Immature natural killer cell (primary cell): Measurements from ENCODE around the gene RAB21. TPM values are rescaled to one million over a fixed set of nuclear protein-coding genes. Genes with fewer than 3 reads are reported as not detected.

Experiments used
- DNase-seq, 3 donors: peaks; one replicate each; pipeline ENCODE4 v3.0.0; 2022; ENCODE audit warnings: mixed read lengths in 1 of 3
- H3K27ac Mint-ChIP-seq, 6 donors: one replicate each; pipeline ENCODE4 v1.8.0; 2020; ENCODE audit warnings: mixed read lengths in 6 of 6, mild to moderate bottlenecking in 5 of 6, inconsistent platforms in 4 of 6, moderate library complexity in 3 of 6
- H3K27me3 Mint-ChIP-seq, 3 donors: one replicate each; pipeline ENCODE4 v1.8.0; 2020 to 2021; ENCODE audit warnings: low read depth in 3 of 3, mild to moderate bottlenecking in 3 of 3, mixed read lengths in 3 of 3, moderate library complexity in 3 of 3, inconsistent platforms in 1 of 3
- H3K36me3 Mint-ChIP-seq, 3 donors: one replicate each; pipeline ENCODE4 v1.8.0; 2020; ENCODE audit warnings: mixed read lengths in 3 of 3, inconsistent platforms in 2 of 3, mild to moderate bottlenecking in 2 of 3
- H3K4me1 Mint-ChIP-seq, 2 donors: one replicate each; pipeline ENCODE4 v1.8.0; 2020; ENCODE audit warnings: inconsistent platforms in 2 of 2, mild to moderate bottlenecking in 2 of 2, mixed read lengths in 2 of 2, moderate library complexity in 1 of 2
- H3K4me3 Mint-ChIP-seq, 5 donors: one replicate each; pipeline ENCODE4 v1.8.0; 2020; ENCODE audit warnings: mild to moderate bottlenecking in 5 of 5, mixed read lengths in 5 of 5, inconsistent platforms in 3 of 5, moderate library complexity in 3 of 5
- H3K9me3 Mint-ChIP-seq, 6 donors: one replicate each; pipeline ENCODE4 v1.8.0; 2020; ENCODE audit warnings: mild to moderate bottlenecking in 6 of 6, mixed read lengths in 6 of 6, inconsistent platforms in 4 of 6, moderate library complexity in 3 of 6
- polyA plus RNA-seq, 3 donors: library from polyadenylated mRNA; unstranded; fragments of 300-500 nt; fragmentation: Illumina TruSeq; gene quantifications; one replicate each; pipeline ENCODE4 v1.2.3, GENCODE V29; 2021

Gene RAB21, protein sequence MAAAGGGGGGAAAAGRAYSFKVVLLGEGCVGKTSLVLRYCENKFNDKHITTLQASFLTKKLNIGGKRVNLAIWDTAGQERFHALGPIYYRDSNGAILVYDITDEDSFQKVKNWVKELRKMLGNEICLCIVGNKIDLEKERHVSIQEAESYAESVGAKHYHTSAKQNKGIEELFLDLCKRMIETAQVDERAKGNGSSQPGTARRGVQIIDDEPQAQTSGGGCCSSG
- polyA plus RNA-seq: 10 to 100 TPM; 23.7 to 28.9 (median 27.8) TPM

DNA sequence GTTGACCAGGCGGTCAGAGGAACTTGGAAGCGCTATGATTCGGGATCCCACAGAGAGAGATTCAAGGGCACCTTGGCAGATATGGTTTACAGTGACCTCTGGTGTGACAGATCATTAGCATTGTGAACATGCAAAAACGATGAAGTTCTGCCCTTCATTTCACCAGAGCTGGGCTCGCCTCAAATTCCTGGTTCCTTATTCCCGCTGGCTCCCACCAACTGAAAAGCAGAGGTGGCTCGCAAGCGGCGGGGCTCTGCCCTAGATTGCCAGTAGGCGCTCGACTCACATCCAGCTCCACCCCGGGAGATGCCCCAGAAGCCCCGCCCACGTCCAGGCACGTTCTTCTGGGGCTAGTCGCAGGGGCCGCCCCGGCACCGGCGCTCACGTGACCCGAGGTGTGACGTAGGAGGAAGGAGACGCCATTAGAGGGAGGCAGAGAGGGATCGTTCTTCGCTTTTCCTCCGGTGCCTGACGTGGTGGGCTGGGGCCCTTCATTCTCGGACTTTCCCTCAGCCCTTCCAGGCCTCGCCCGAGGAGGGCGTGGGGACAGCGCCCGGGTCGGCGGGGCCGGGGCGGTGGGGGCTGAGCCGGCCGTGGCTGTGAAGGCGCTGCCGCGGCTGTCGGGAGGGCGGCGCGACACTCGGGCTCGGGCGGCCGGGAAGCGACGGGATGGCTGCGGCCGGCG, at the start of gene RAB21:
RAB21 (plus strand) TSS at position 403 of the 685 bp plus-strand sequence; CDS start at position 670, 267 bp downstream.
- DNase-seq: peak; percentile 96 to 97 (median 97)
- Mint-ChIP-seq H3K4me3 (peak within 1 kb of the TSS; percentile 89 to 95 (median 92)), H3K9me3 (peaks cover 0 to 7% (median 3%) of the 10 kb centered on the region in 6 donors), H3K27ac (peak within 1 kb of the TSS; percentile 94 to 98 (median 96)), H3K36me3 (peaks cover 13 to 17% (median 14%) of the 10 kb centered on the region in 3 donors), H3K4me1 (peaks cover 44 to 51% of the 10 kb centered on the region in 2 donors), H3K27me3 (peaks cover 8 to 9% (median 9%) of the 10 kb centered on the region in 3 donors)

DNA sequence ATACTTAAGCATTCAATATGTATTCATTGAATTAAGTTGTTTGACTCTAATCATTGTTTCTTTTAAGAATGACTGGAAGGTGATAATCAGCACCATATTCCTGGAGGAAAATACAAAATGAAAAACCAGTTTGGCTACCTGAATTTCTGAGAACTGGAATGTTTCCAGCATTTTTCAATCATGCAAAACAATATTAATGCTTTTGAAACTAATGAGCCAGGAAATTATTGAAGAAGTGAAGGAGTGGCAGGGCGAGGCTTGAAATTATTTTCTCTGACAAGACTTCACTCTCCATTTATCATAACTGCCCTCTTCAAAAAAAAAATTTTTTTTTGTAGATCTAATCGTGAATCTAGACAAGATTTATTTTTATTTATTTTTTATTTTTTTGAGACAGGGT, 49.7 kb upstream of the RAB21 start:
- no peaks in the 10 kb centered on the region for H3K4me1 Mint-ChIP-seq
- no peaks in the 10 kb centered on the region for H3K27me3 Mint-ChIP-seq
- no peaks in the 10 kb centered on the region for H3K9me3 Mint-ChIP-seq
- H3K36me3 Mint-ChIP-seq: peaks cover 9 to 24% (median 24%) of the 10 kb centered on the region in 3 donors
- H3K4me3 Mint-ChIP-seq: no peak overlapping the region
- no peak for DNase-seq
- H3K27ac Mint-ChIP-seq: no peak overlapping the region

DNA sequence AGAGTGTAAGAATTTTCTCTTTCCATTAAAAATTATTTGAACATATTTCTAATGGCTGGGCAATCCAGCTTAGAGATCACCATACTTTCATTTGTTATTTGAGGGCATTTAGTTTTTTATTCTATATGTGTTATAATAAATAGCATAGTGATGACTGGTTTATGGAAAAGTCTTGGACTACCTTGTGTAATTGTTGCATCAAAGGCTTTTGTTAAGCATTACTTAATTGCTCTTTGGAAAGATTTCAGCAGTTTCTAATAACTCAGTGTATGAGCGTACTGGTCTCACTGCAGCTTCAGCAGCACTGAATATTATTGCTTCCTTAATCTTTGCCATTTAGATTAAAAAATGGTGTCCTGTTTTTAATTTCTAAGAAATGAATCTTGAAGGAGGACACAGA, 46.0 kb upstream of the RAB21 start:
- Mint-ChIP-seq H3K27ac (no peak overlapping the region), H3K27me3 (peaks cover 0 to 3% (median 0%) of the 10 kb centered on the region in 3 donors), H3K9me3 (peaks cover 12 to 21% (median 18%) of the 10 kb centered on the region in 6 donors), H3K4me3 (no peak overlapping the region), H3K36me3 (peaks cover 9 to 22% (median 18%) of the 10 kb centered on the region in 3 donors), H3K4me1 (no peaks in the 10 kb centered on the region)
- no peak for DNase-seq

DNA sequence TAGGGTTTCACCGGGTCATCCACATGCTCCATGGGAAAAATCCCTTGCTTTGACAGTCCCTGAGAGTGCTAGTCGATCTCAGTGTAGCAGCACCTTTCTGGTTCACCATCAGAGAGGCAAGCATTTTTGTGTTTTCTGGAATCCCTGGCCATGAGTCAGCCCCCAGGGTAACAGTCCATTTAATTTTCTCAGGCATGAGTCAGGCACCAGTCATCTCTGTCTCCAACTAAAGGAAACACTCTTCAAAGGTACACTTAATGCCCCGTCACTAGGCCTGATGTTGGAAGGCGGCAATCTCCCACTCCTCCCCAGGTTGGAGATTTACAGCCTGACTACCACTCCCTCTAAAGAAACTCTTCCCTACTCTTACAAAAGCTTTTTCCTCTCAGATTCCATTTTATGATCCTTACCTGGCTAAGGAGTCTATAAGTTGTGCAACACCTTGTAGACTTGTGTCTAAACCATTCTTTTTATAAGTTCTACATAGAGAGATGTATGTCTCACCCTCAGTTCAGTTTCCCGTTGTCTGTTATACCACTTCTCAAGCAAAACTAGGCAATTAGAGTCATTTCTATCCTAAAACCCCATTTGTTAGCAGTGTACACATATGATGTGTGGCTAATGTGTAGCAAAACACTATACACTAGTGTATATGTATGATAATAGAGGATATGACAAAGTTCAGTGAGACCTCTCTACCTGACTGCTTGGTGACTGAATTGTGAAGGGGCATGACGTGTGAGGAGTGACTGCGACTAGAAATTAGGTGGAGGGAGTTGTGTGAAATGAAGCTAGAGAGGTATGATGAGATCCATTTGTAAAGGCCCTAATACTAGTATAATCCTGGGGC, 44.2 kb upstream of the RAB21 start:
- H3K9me3 Mint-ChIP-seq: peaks cover 17 to 38% (median 29%) of the 10 kb centered on the region in 6 donors
- peaks cover 0 to 5% (median 0%) of the 10 kb centered on the region in 3 donors for H3K27me3 Mint-ChIP-seq
- no peak overlapping the region for H3K4me3 Mint-ChIP-seq
- DNase-seq: no peak
- peaks cover 9 to 22% (median 16%) of the 10 kb centered on the region in 3 donors for H3K36me3 Mint-ChIP-seq
- no peaks in the 10 kb centered on the region for H3K4me1 Mint-ChIP-seq
- no peak overlapping the region for H3K27ac Mint-ChIP-seq

DNA sequence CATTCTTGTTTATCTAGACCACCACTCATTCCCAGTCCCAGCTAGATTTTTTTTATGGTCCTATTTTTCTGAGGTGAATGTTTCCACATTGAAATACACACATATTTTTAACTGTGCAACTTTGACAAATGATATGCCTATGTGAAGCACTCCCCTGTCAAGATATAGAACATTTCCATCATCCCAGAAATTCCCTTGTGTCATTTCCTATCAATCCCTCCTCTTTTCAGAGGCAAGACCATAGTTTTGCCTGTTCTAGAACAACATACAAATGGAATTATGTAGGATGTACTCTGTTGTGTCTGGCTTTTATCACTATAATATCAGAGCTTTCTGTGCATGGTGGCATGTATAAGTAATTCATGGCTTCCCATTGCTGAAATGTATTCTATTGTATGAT, 36.1 kb upstream of the RAB21 start:
- Mint-ChIP-seq H3K36me3 (peaks cover 0 to 4% (median 3%) of the 10 kb centered on the region in 3 donors), H3K27me3 (peaks cover 0 to 7% (median 6%) of the 10 kb centered on the region in 3 donors), H3K4me3 (no peak overlapping the region), H3K9me3 (peaks cover 5 to 26% (median 15%) of the 10 kb centered on the region in 6 donors), H3K4me1 (no peaks in the 10 kb centered on the region), H3K27ac (no peak overlapping the region)
- no peak for DNase-seq

DNA sequence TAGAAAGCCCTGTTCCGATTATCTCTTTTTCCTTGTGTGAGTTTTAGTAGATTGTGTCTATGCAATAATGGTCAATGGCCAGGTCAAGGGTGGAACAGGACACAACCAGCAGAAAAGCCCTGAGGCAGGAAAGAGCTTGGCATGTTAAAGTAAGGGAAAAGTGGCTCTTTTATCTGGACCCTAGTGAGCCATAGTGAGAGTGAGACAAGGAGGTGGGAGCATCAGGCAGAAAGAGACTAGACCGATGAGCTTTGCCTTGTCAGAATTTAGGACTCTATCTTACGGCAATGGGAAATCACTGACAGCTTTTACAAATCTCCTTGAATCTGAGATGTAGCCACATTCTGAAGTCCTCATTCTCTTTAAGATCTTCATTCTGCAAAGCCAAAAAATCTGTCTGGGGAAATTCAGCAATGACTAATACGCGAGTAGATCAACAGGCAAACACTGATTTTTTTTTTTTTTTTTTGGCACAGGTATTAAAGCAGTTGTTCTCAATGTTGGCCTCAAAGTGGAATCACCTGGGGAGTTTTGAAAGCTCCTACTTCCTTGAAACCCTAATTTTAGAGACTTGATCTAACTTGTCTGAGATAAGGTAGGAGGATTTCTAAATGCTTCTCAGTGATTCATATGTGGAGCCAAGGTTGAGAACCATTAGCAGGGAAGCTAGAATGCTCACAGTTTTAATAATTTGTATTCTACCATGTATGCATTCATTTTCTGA, 34.9 kb upstream of the RAB21 start:
- peaks cover 0 to 14% (median 8%) of the 10 kb centered on the region in 6 donors for H3K9me3 Mint-ChIP-seq
- no peak overlapping the region for H3K27ac Mint-ChIP-seq
- peaks cover 0 to 7% (median 6%) of the 10 kb centered on the region in 3 donors for H3K27me3 Mint-ChIP-seq
- H3K4me3 Mint-ChIP-seq: no peak overlapping the region
- H3K36me3 Mint-ChIP-seq: peaks cover 0 to 4% (median 3%) of the 10 kb centered on the region in 3 donors
- no peaks in the 10 kb centered on the region for H3K4me1 Mint-ChIP-seq
- DNase-seq: no peak

DNA sequence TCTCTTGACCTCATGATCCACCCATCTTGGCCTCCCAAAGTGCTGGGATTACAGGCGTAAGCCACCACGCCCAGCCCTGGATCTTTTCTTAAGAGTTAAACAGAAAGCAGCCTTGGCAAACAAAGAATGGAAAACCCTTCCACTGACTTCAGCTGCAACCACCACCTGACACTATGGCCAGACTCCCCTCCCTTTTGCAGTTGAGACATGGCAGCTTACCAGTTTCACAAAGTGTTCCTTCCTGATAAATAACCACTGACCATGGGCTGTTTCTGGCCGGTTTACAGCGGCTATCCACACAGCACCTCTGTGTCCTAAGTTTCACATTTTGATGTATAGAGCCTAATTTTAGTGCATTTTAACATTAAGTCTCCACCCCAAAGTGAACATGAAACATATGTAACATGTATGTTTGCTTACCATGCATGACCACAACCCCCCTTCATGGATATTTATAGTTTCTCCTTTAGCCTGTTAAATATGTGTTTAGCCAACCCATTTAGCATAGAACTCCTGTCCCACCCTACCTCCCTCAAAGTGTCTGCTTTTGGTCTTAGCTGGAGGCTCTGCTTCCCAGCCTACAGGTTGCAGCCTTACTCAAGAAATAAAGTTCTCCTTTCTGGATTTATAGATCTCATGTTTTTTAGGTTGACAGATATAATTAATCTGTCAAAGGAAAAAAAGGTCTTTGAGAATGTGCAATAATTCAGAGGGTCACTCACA, 32.7 kb upstream of the RAB21 start:
- Mint-ChIP-seq H3K36me3 (no peaks in the 10 kb centered on the region), H3K27me3 (peaks cover 0 to 10% (median 2%) of the 10 kb centered on the region in 3 donors), H3K4me1 (no peaks in the 10 kb centered on the region), H3K9me3 (no peaks in the 10 kb centered on the region), H3K4me3 (no peak overlapping the region), H3K27ac (no peak overlapping the region)
- DNase-seq: no peak

DNA sequence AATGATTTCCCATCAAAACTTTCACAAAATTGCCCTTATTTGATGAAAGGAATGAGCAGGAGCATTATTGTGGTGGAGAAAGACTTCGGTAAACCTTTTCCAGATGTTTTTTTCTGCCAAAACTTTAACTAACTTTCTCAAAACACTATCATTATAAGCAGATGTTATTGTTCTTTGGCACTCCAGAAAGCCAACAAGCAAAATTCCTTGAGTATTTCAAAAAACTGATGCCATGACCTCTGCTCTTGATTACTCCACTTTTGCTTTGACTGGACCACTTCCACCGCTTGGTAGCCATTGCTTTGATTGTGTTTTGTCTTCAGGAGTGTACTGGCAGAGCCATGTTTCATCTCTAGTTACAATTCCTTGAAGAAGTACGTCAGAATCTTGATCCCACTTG, 29.7 kb upstream of the RAB21 start:
- Mint-ChIP-seq H3K4me3 (no peak overlapping the region), H3K27ac (no peak overlapping the region), H3K27me3 (peaks cover 0 to 9% (median 0%) of the 10 kb centered on the region in 3 donors), H3K36me3 (no peaks in the 10 kb centered on the region), H3K9me3 (no peaks in the 10 kb centered on the region), H3K4me1 (no peaks in the 10 kb centered on the region)
- DNase-seq: no peak

DNA sequence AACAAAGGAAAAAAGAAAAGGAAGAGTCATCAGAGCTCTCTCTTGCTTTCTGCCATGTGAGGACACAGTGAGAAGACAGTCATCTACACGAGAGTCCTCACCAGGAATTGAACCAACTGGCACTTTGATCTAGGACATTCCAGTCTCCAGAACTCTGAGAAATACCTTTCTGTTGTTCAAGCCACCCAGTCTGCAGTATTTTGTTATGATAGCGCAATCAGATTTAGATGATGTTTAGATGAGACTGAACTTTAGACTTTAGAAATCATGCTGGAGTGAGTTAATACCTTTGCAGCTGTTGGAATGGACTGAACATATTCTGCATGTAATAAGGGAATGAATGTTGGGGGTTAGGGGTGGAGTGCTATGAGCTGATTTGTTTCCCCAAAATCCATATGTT, 28.1 kb upstream of the RAB21 start:
- peaks cover 0 to 7% (median 2%) of the 10 kb centered on the region in 3 donors for H3K27me3 Mint-ChIP-seq
- no peak overlapping the region for H3K27ac Mint-ChIP-seq
- no peaks in the 10 kb centered on the region for H3K9me3 Mint-ChIP-seq
- no peaks in the 10 kb centered on the region for H3K36me3 Mint-ChIP-seq
- H3K4me1 Mint-ChIP-seq: no peaks in the 10 kb centered on the region
- no peak overlapping the region for H3K4me3 Mint-ChIP-seq
- DNase-seq: no peak

DNA sequence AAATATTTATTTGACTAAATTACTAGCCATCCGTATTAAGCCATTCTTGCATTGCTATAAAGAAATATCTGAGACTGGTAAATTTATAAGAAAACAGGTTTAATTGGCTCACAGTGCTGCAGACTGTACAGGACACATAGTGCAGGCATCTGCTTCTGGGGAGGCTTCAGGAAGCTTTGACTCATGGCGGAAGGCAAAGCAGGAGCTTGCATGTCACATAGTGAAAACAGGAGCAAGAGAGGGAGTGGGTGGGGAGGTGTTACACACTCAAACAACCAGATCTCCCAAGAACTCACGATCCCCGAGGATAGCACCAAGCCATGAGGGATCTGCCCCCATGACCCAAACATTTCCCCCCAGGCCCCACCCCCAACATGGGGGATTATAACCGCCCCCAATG, 26.7 kb upstream of the RAB21 start:
- no peak overlapping the region for H3K27ac Mint-ChIP-seq

DNA sequence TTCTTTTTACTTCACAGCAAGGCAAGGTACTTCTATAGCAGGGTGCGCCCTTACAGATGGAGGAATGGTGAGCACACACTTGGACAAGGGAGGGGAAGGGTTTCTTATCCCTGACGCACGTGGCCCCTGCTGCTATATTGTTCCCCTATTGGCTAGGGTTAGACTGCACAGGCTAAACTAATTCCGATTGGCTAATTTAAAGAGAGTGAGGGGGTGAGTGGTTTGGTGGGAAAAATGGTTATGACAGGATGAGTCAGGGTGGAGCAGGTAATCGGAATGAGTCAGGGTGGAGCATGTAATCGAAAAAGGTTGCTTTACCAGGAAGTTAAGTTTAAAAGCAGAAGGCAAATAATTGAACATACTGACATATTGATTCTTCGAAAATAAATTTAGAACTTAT, 23.7 kb upstream of the RAB21 start:
- no peak overlapping the region for H3K27ac Mint-ChIP-seq
- no peaks in the 10 kb centered on the region for H3K4me1 Mint-ChIP-seq

More for the DNA sequence above, 26.7 kb upstream of the RAB21 start:
- Mint-ChIP-seq H3K9me3 (no peaks in the 10 kb centered on the region), H3K36me3 (no peaks in the 10 kb centered on the region), H3K27me3 (peaks cover 0 to 5% (median 5%) of the 10 kb centered on the region in 3 donors), H3K4me3 (no peak overlapping the region), H3K4me1 (no peaks in the 10 kb centered on the region)
- no peak for DNase-seq

DNA sequence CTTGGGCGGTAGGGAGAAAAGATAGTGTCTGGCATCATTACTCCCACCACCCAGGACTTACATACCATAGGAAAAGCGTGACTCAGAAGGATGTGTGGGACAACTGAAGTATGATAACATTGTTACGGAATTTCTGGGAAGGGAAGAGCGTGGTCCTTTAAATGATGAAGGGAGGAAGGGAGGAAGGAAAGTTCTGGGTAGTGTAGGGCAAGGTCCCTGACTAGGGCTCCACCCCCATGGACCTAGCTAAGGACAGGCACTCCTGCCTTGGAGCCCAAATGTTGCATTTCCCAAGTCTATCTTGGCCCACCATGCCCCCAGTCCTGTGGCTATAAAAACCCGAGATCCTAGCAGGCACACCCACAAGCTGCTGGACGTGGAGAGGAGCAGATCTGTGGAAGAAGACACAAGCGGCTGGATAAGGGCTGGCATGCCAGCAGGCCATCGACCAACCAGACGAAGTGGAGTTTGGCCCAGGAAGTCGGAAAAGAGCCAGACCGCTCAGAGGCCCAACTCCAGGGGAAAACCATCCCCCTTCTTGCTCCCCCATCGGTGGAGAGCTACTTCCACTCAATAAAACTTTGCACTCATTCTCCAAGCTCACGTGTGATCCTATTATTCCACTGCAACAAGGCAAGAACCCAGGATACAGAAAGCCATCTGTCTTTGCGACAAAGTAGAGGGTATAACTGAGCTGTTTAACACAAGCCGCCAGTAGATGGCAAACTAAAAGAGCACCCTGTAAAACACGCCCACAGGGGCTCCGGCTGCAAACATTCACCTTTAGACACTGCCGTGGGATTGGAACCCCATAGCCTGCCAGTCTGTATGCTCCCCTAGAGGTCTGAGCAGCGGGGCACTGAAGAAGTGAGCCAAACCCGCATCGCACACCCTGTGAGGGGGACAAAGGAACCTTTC, 23.0 kb upstream of the RAB21 start:
- H3K4me3 Mint-ChIP-seq: no peak overlapping the region
- no peak overlapping the region for H3K27ac Mint-ChIP-seq
- no peaks in the 10 kb centered on the region for H3K36me3 Mint-ChIP-seq
- peaks cover 0 to 5% (median 0%) of the 10 kb centered on the region in 3 donors for H3K27me3 Mint-ChIP-seq
- H3K9me3 Mint-ChIP-seq: no peaks in the 10 kb centered on the region
- H3K4me1 Mint-ChIP-seq: no peaks in the 10 kb centered on the region
- no peak for DNase-seq

More for the DNA sequence above, 23.7 kb upstream of the RAB21 start:
- Mint-ChIP-seq H3K4me3 (no peak overlapping the region), H3K36me3 (no peaks in the 10 kb centered on the region), H3K9me3 (no peaks in the 10 kb centered on the region), H3K27me3 (peaks cover 0 to 5% (median 0%) of the 10 kb centered on the region in 3 donors)
- DNase-seq: no peak
